ENCODE results near the gene TCF7. TPM values are rescaled to one million over a fixed set of nuclear protein-coding genes. Genes with fewer than 3 reads are reported as not detected.
A peak's percentile ranks its signal among the peaks of the same experiment; 100 is the strongest.

Gene TCF7
- total and polyA plus RNA-seq, 2 of the 13 experiments (the other 11 are each of a cell fraction or from before 2014, with no cell fraction given): 6.3 to 6.8 TPM

- no peak for TF ChIP-seq ZNF280B (CRISPR knock-in tag; IDR thresholded peaks at IDR 0.05; ENCODE audit: borderline replicate concordance)
- no peak for TF ChIP-seq ZNF572 (CRISPR knock-in tag; IDR thresholded peaks at IDR 0.05)
- TF ChIP-seq HNRNPL (IDR thresholded peaks at IDR 0.05; ENCODE audit: low read depth, low read length): no peak
- TF ChIP-seq, protein P1, sequence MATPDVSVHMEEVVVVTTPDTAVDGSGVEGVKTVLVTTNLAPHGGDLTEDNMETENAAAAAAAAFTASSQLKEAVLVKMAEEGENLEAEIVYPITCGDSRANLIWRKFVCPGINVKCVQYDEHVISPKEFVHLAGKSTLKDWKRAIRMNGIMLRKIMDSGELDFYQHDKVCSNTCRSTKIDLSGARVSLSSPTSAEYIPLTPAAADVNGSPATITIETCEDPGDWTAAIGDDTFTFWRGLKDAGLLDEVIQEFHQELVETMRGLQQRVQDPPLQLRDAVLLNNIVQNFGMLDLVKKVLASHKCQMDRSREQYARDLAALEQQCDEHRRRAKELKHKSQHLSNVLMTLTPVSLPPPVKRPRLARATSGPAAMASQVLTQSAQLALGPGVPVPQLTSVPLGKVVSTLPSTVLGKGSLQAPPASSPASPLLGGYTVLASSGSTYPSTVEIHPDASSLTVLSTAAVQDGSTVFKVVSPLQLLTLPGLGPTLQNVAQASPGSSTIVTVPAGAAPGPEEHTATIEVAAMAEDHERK (CRISPR knock-in tag; IDR thresholded peaks at IDR 0.05; ENCODE audit: low read depth): no peak
- peak; percentile 15; the same call in 1 of the 2 replicates for TF ChIP-seq HOXA3 (CRISPR knock-in tag; IDR thresholded peaks at IDR 0.05)
- TF ChIP-seq, protein P2, sequence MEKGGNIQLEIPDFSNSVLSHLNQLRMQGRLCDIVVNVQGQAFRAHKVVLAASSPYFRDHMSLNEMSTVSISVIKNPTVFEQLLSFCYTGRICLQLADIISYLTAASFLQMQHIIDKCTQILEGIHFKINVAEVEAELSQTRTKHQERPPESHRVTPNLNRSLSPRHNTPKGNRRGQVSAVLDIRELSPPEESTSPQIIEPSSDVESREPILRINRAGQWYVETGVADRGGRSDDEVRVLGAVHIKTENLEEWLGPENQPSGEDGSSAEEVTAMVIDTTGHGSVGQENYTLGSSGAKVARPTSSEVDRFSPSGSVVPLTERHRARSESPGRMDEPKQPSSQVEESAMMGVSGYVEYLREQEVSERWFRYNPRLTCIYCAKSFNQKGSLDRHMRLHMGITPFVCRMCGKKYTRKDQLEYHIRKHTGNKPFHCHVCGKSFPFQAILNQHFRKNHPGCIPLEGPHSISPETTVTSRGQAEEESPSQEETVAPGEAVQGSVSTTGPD (CRISPR knock-in tag; IDR thresholded peaks at IDR 0.05): no peak
- peak; percentile 21; the same call in 1 of the 2 replicates for TF ChIP-seq ZFY (CRISPR knock-in tag; IDR thresholded peaks at IDR 0.05)
- no peak for TF ChIP-seq CREB1 (IDR thresholded peaks at IDR 0.05)
- no peak for TF ChIP-seq CREB1 (CRISPR knock-in tag; IDR thresholded peaks at IDR 0.05)
- TF ChIP-seq ELF4 (CRISPR knock-in tag; IDR thresholded peaks at IDR 0.05; ENCODE audit: borderline replicate concordance): no peak
- no peak for TF ChIP-seq PRMT3 (CRISPR knock-in tag; IDR thresholded peaks at IDR 0.05; ENCODE audit: borderline replicate concordance, low read depth)
- peak; percentile 53 for TF ChIP-seq ZNF574 (CRISPR knock-in tag; IDR thresholded peaks at IDR 0.05)
- TF ChIP-seq, protein P3, sequence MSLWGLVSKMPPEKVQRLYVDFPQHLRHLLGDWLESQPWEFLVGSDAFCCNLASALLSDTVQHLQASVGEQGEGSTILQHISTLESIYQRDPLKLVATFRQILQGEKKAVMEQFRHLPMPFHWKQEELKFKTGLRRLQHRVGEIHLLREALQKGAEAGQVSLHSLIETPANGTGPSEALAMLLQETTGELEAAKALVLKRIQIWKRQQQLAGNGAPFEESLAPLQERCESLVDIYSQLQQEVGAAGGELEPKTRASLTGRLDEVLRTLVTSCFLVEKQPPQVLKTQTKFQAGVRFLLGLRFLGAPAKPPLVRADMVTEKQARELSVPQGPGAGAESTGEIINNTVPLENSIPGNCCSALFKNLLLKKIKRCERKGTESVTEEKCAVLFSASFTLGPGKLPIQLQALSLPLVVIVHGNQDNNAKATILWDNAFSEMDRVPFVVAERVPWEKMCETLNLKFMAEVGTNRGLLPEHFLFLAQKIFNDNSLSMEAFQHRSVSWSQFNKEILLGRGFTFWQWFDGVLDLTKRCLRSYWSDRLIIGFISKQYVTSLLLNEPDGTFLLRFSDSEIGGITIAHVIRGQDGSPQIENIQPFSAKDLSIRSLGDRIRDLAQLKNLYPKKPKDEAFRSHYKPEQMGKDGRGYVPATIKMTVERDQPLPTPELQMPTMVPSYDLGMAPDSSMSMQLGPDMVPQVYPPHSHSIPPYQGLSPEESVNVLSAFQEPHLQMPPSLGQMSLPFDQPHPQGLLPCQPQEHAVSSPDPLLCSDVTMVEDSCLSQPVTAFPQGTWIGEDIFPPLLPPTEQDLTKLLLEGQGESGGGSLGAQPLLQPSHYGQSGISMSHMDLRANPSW (CRISPR knock-in tag; IDR thresholded peaks at IDR 0.05; ENCODE audit: borderline replicate concordance): no peak
- TF ChIP-seq AGO2 (optimal IDR thresholded peaks at IDR 0.05; ENCODE audit: low read depth, low read length): peak; percentile 75
- no peak for TF ChIP-seq KLF12 (CRISPR knock-in tag; IDR thresholded peaks at IDR 0.05; ENCODE audit: borderline replicate concordance)
- no peak for TF ChIP-seq NCOA1 (CRISPR knock-in tag; IDR thresholded peaks at IDR 0.05)
Observed at GRCh38 chr5:134113902-134114875, at the start of gene TCF7 (continued).

All from HepG2 (cell line).